HepG2 (cell line): Measurements from ENCODE around the gene GPR148. TPM values are rescaled to one million over a fixed set of nuclear protein-coding genes. Genes with fewer than 3 reads are reported as not detected.

Source experiments
- ATAC-seq: fragments of 200-7000 bp; cut with Tn5 transposase; 3 replicates; pipeline ENCODE4 v1.9.1; 2020; ENCODE audit warnings: mild to moderate bottlenecking, moderate library complexity
- BruUV-seq: library from RNA; stranded (reverse); fragments of 400-500 nt; replicated peaks from 2 replicates; lab custom pipeline; 2021; lab: Mats Ljungman, UMichigan
- CTCF ChIA-PET: fragments of 300-600 bp; formaldehyde crosslinking; extraction: SDS; loops from one replicate; lab custom pipeline; 2021; ENCODE audit warnings: low total read pairs, inconsistent platforms, low intra/inter-chr PET ratio; lab: Yijun Ruan, JAX
- POLR2A ChIA-PET: fragments of 350-600 bp; sonication (Branson Sonifier 250); formaldehyde crosslinking; loops from one replicate; lab custom pipeline; 2020; ENCODE audit warnings: antibody characterized with exemption, inconsistent platforms; lab: Yijun Ruan, JAX
- DNase-seq: peaks from one replicate; pipeline ENCODE4 v3.0.0-alpha.2; 2015; ENCODE audit warnings: low spot score
- FAIRE-seq: peaks from 3 replicates; lab custom pipeline; 2011; peaks lifted over from hg19 to GRCh38; lab: Jason Lieb, UNC
- H2AFZ ChIP-seq: one replicate; pipeline ENCODE4 v1.6.1; 2011; ENCODE audit warnings: low read length, inconsistent platforms
- H3K27ac ChIP-seq: fragments of 300-600 bp; 3 replicates; pipeline ENCODE4 v1.8.0; 2011; ENCODE audit warnings: mixed run types, mild to moderate bottlenecking, mixed read lengths, low read length, inconsistent platforms; ENCODE audit not compliant: insufficient read depth; ENCODE audit errors: extremely low read length
- H3K27me3 ChIP-seq, 2 experiments: fragments of 200-600 bp in 1 of 2; 2 replicates in 1 of 2; 3 replicates in 1 of 2; pipeline versions ENCODE4 v1.6.0 to v1.8.0; 2011; ENCODE audit warnings: low read length in 2 of 2, mild to moderate bottlenecking in 2 of 2, moderate library complexity in 2 of 2, inconsistent platforms in 1 of 2; ENCODE audit not compliant: insufficient read depth in 2 of 2, control insufficient read depth in 1 of 2
- H3K36me3 ChIP-seq, 2 experiments: fragments of 200-600 bp in 1 of 2; replicated peaks in 1 of 2; 2 replicates in 1 of 2; 3 replicates in 1 of 2; pipeline versions ENCODE4 v1.5.1 to v1.8.0; 2011; ENCODE audit warnings: low read length in 2 of 2, inconsistent platforms in 1 of 2; ENCODE audit not compliant: insufficient read depth in 2 of 2, control insufficient read depth in 1 of 2
- H3K4me1 ChIP-seq: 2 replicates; pipeline ENCODE4 v1.5.1; 2012; ENCODE audit warnings: low read length, inconsistent platforms; ENCODE audit not compliant: insufficient read depth
- H3K4me2 ChIP-seq: 2 replicates; pipeline ENCODE4 v1.6.0; 2011; ENCODE audit warnings: low read depth, low read length, inconsistent platforms
- H3K4me3 ChIP-seq, 3 experiments: fragments of 200-600 bp in 1 of 3; sonication (generic), shearing (Covaris generic) in 1 of 3; replicated peaks in 1 of 3; 2 replicates each; pipeline ENCODE4 v1.5.1; 2011 to 2016; ENCODE audit warnings: low read length in 3 of 3, inconsistent platforms in 2 of 3, low read depth in 2 of 3, mild to moderate bottlenecking in 2 of 3, control low read depth in 1 of 3, mixed read lengths in 1 of 3; ENCODE audit not compliant: insufficient read depth in 1 of 3
- H3K79me2 ChIP-seq: one replicate; pipeline ENCODE4 v1.6.1; 2011; ENCODE audit warnings: low read length, inconsistent platforms; ENCODE audit not compliant: insufficient read depth
- H3K9ac ChIP-seq: 2 replicates; pipeline ENCODE4 v1.6.0; 2011; ENCODE audit warnings: mild to moderate bottlenecking, low read depth, low read length, inconsistent platforms; ENCODE audit not compliant: insufficient read depth
- H3K9me3 ChIP-seq: 2 replicates; pipeline ENCODE4 v1.5.1; 2012; ENCODE audit warnings: mild to moderate bottlenecking, low read length
- H4K20me1 ChIP-seq: 2 replicates; pipeline ENCODE4 v1.6.0; 2011; ENCODE audit warnings: inconsistent platforms, mild to moderate bottlenecking, low read length, moderate library complexity; ENCODE audit not compliant: insufficient read depth
- CTCF ChIP-seq: sonication (generic); formaldehyde crosslinking; IDR thresholded peaks from 2 replicates; pipeline ENCODE4 v1.5.0; 2020; ENCODE audit warnings: mild to moderate bottlenecking, missing genetic modification reagents, moderate library complexity
- FOXM1 ChIP-seq: sonication (generic); formaldehyde crosslinking; IDR thresholded peaks from 2 replicates; pipeline ENCODE4 v1.5.0; 2020; ENCODE audit warnings: missing genetic modification reagents
- GLI4 ChIP-seq: sonication (generic); formaldehyde crosslinking; IDR thresholded peaks from 2 replicates; pipeline ENCODE4 v1.5.1; 2020; ENCODE audit warnings: missing genetic modification reagents, mild to moderate bottlenecking, moderate library complexity, borderline replicate concordance
- HHEX ChIP-seq: IDR thresholded peaks from 2 replicates; pipeline ENCODE4 v1.6.1; 2016; ENCODE audit warnings: control low read depth
- JDP2 ChIP-seq: sonication (generic); formaldehyde crosslinking; IDR thresholded peaks from 2 replicates; pipeline ENCODE4 v1.8.1; 2022; ENCODE audit warnings: missing genetic modification reagents, borderline replicate concordance
- KDM2A ChIP-seq: sonication (generic); formaldehyde crosslinking; IDR thresholded peaks from 2 replicates; pipeline ENCODE4 v1.4.0; 2020; ENCODE audit warnings: low read depth, missing genetic modification reagents, borderline replicate concordance
- MAF1 ChIP-seq: sonication (generic); formaldehyde crosslinking; IDR thresholded peaks from 2 replicates; pipeline ENCODE4 v1.5.0; 2020; ENCODE audit warnings: missing genetic modification reagents, borderline replicate concordance
- MAFF ChIP-seq: IDR thresholded peaks from 2 replicates; pipeline ENCODE4 v1.6.1; 2011; ENCODE audit warnings: low read depth, low read length, improper control_type of control experiment
- MTF2 ChIP-seq: sonication (generic); formaldehyde crosslinking; IDR thresholded peaks from 2 replicates; pipeline ENCODE4 v1.5.0; 2020; ENCODE audit warnings: missing genetic modification reagents, borderline replicate concordance
- NFE2L2 ChIP-seq: fragments of 150-350 bp; IDR thresholded peaks from 2 replicates; pipeline ENCODE4 v1.6.1; 2014; ENCODE audit warnings: low read length
- PCBP2 ChIP-seq: fragments of 200-400 bp; formaldehyde crosslinking; optimal IDR thresholded peaks from 2 replicates; pipeline ENCODE3; 2018; ENCODE audit warnings: low read length, low read depth; ENCODE audit not compliant: poor library complexity, severe bottlenecking
- PHF21A ChIP-seq: sonication (generic); formaldehyde crosslinking; IDR thresholded peaks from 2 replicates; pipeline ENCODE4 v1.5.0; 2020; ENCODE audit warnings: mild to moderate bottlenecking, missing genetic modification reagents
- RBM39 ChIP-seq: fragments of 200-400 bp; formaldehyde crosslinking; IDR thresholded peaks from one replicate; pipeline ENCODE4 v1.6.1; 2018; ENCODE audit warnings: antibody characterized with exemption, mild to moderate bottlenecking, low read depth, low read length; ENCODE audit not compliant: poor library complexity, severe bottlenecking
- SALL1 ChIP-seq: sonication (generic); formaldehyde crosslinking; IDR thresholded peaks from 2 replicates; pipeline ENCODE4 v1.8.0; 2022; ENCODE audit warnings: mild to moderate bottlenecking, missing genetic modification reagents
- SP1 ChIP-seq, 2 experiments: fragments of 450-650 bp in 1 of 2; sonication (generic) in 1 of 2; formaldehyde crosslinking in 1 of 2; IDR thresholded peaks; 2 replicates each; pipeline versions ENCODE4 v1.4.0 to v1.6.1; 2016 to 2020; ENCODE audit warnings: missing genetic modification reagents in 1 of 2
- SPEN ChIP-seq: sonication (generic); formaldehyde crosslinking; IDR thresholded peaks from 2 replicates; pipeline ENCODE4 v1.5.1; 2020; ENCODE audit warnings: low read depth, mild to moderate bottlenecking, missing genetic modification reagents
- TOPORS ChIP-seq: sonication (generic); formaldehyde crosslinking; IDR thresholded peaks from 2 replicates; pipeline ENCODE4 v1.8.0; 2023; ENCODE audit warnings: mild to moderate bottlenecking, missing genetic modification reagents
- ZFP36L2 ChIP-seq: sonication (generic); formaldehyde crosslinking; IDR thresholded peaks from 2 replicates; pipeline ENCODE4 v1.4.0; 2020; ENCODE audit warnings: missing genetic modification reagents
- ZNF207 ChIP-seq: fragments of 450-650 bp; IDR thresholded peaks from 2 replicates; pipeline ENCODE4 v1.6.1; 2016; ENCODE audit warnings: antibody characterized with exemption, borderline replicate concordance
- ZSCAN20 ChIP-seq: sonication (generic); formaldehyde crosslinking; IDR thresholded peaks from 2 replicates; pipeline ENCODE4 v1.4.0; 2020; ENCODE audit warnings: missing genetic modification reagents, mild to moderate bottlenecking, borderline replicate concordance
- WGBS: methylation state at CpG from one replicate; pipeline ENCODE4 v1.1.6; 2017; ENCODE audit warnings: low lambda C conversion rate; 5-methylcytosine and 5-hydroxymethylcytosine counted together
- in situ Hi-C: cut with HindIII; loops from 2 replicates; pipeline ENCODE4 v1.10.0; 2017; ENCODE audit warnings: low pct_unique_long_range_greater_than_20kb; ENCODE audit not compliant: extremely low pct_ligation_motif_present
- intact Hi-C: fragments of 100-400 bp; cut with micrococcal nuclease; formaldehyde crosslinking; loops from one replicate; pipeline ENCODE4 v1.10.0; 2022; ENCODE audit not compliant: unreplicated experiment
- polyA plus RNA-seq, 8 experiments: library from polyadenylated mRNA; depleted of rRNA in 3 of 8; stranded (reverse) in 7 of 8; unstranded in 1 of 8; fragments of >200 nt; fragmentation: Illumina TruSeq in 4 of 8; extraction: Trizol in 4 of 8; gene quantifications; 2 replicates each; pipeline versions ENCODE4 v1.2.1 to v1.2.3, GENCODE V29; 2011 to 2016; ENCODE audit warnings: low read depth in 4 of 8, missing spikeins in 1 of 8, mixed read lengths in 1 of 8; ENCODE audit not compliant: insufficient read depth in 1 of 8
- total RNA-seq, 5 experiments: library from RNA; depleted of rRNA; stranded (reverse); fragments of >200 nt; fragmentation: Illumina TruSeq; extraction: Trizol; gene quantifications; 2 replicates each; pipeline ENCODE4 v1.2.3, GENCODE V29; 2016; ENCODE audit warnings: low read depth in 1 of 5
- TF ChIP-seq, protein P1 (sequence below): IDR thresholded peaks from 2 replicates; pipeline ENCODE4 v1.6.1; 2016; ENCODE audit warnings: mild to moderate bottlenecking, missing biosample characterization, missing genetic modification reagents

GPR148 gene
- total and polyA plus RNA-seq, 2 of the 13 experiments (the other 11 are each of a cell fraction or from before 2014, with no cell fraction given), result not detected

DNA sequence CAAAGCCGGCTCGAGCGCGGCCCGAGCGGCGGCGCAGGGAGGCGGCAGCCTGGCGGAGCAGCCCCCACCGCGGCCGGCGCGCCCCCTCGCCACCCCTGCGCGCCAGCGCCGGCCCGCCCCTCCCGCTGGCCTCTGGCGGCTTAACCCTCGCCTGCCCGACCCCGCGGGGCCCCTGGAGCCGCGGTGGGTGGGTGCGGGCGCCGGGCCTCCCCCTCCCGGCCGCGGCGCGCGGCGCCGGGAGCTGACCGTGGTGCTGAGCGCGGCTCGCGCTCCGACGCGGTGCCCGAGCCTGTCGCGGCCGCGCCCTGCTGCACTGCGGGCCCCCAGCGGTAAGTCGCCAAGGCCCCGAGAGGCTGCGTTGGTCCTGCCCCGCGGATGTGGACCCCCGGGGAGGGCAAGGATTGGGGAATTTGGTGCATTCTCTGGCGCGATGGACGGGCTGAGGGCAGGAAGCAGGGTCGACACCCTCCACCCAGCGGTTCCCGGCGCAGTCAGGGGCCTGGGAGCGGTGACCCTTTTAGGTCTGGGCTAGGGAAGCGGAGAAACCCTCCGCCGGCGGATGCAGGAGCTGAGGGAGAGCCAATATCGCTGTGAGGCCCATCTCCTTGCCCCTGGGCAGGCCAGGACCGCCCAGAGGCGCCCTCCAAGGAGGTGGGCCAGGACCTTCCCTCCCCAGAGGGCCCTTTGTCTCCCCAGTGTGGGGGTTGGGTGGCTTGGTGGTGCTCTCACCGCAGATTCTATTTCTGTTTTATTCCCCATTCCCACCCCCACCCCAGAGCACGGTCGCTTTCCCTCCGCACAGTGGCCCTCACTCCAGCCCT is 27.4 kb downstream of the GPR148 start:
- in situ Hi-C loops, result no loop called here
- H2AFZ ChIP-seq, result no peak overlapping the region
- ATAC-seq (peak; percentile 96), DNase-seq (no peak), FAIRE-seq (no peak)
- WGBS, result 54% methylated on average over 13 of the region's 80 CpGs
- peaks cover 3 to 38% of the 10 kb centered on the region in 2 experiments; a peak in 3 of 5 replicates for H3K27me3 ChIP-seq
- no peaks in the 10 kb centered on the region for H3K36me3 ChIP-seq
- H3K9ac ChIP-seq, result no peak overlapping the region
- H3K4me3 ChIP-seq, result peak overlapping the region in 2 of 3 experiments; percentile 45 to 55; a peak in 3 of 6 replicates
- POLR2A ChIA-PET, result no interaction called here
- intact Hi-C loops, result no loop called here
- peak overlapping the region; percentile 46 for H3K4me2 ChIP-seq
- CTCF ChIA-PET, result no interaction called here
- H3K9me3 ChIP-seq, result no peaks in the 10 kb centered on the region
- no TSS peak for BruUV-seq
- no peaks in the 10 kb centered on the region for H3K4me1 ChIP-seq
- no peak overlapping the region for H3K27ac ChIP-seq
- no peaks in the 10 kb centered on the region for H3K79me2 ChIP-seq
- H4K20me1 ChIP-seq, result no peaks in the 10 kb centered on the region; the same call in 1 of the 2 replicates
- TF ChIP-seq FOXM1 (CRISPR knock-in tag) (no peak), NFE2L2 (no peak), MAF1 (no peak), SPEN (CRISPR knock-in tag) (no peak), MTF2 (CRISPR knock-in tag) (0 out of 2 replicates have a peak, but pooled peaks have one; percentile 47), JDP2 (CRISPR knock-in tag) (peak; percentile 43; the same call in 1 of the 2 replicates), SP1 (IDR thresholded peaks at IDR 0.05) (no peak), SP1 (CRISPR knock-in tag; IDR thresholded peaks at IDR 0.05) (no peak), MAFF (no peak), GLI4 (CRISPR knock-in tag) (no peak), KDM2A (CRISPR knock-in tag) (no peak), PHF21A (CRISPR knock-in tag) (no peak), ZFP36L2 (CRISPR knock-in tag) (no peak), ZNF207 (no peak), HHEX (CRISPR knock-in tag) (no peak), SALL1 (CRISPR knock-in tag) (peak; percentile 75), PCBP2 (no peak), TOPORS (no peak), CTCF (CRISPR knock-in tag) (peak; percentile 4; the same call in 1 of the 2 replicates), ZSCAN20 (no peak; the same call in 1 of the 2 replicates), RBM39 (no peak)
- TF ChIP-seq, protein P1, sequence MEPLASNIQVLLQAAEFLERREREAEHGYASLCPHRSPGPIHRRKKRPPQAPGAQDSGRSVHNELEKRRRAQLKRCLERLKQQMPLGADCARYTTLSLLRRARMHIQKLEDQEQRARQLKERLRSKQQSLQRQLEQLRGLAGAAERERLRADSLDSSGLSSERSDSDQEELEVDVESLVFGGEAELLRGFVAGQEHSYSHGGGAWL (CRISPR knock-in tag), result no peak
